Activated CD4-positive, alpha-beta T cell treated with anti-CD3 and anti-CD28 coated beads, Interleukin-2, amount 10 ng/mL, durations not matched to agents 24 days and 14 days (primary cell): ENCODE measurements around the gene STYK1. TPM values are rescaled to one million over a fixed set of nuclear protein-coding genes. Genes with fewer than 3 reads are reported as not detected.
"Not testable (repeated sequence)": the region's sequence is repeated elsewhere in the genome, so short reads cannot be mapped to it uniquely, and the experiment has no call there.

ENCODE experiments used
- DNase-seq: peaks from one replicate; pipeline ENCODE4 v3.0.0; 2022
- H3K27ac Mint-ChIP-seq: one replicate; pipeline ENCODE4 v1.8.0; 2022; ENCODE audit warnings: mild to moderate bottlenecking, mixed read lengths
- H3K27me3 Mint-ChIP-seq: one replicate; pipeline ENCODE4 v1.8.0; 2022; ENCODE audit warnings: mixed read lengths
- H3K36me3 Mint-ChIP-seq: one replicate; pipeline ENCODE4 v1.8.0; 2022; ENCODE audit warnings: low read depth, mild to moderate bottlenecking, mixed read lengths
- H3K4me1 Mint-ChIP-seq: one replicate; pipeline ENCODE4 v1.8.0; 2021; ENCODE audit warnings: mixed read lengths
- H3K4me3 Mint-ChIP-seq: one replicate; pipeline ENCODE4 v1.8.0; 2022; ENCODE audit warnings: mild to moderate bottlenecking, moderate library complexity, mixed read lengths
- H3K9me3 Mint-ChIP-seq: one replicate; pipeline ENCODE4 v1.8.0; 2021; ENCODE audit warnings: mixed read lengths
- intact Hi-C: fragments of 100-400 bp; cut with micrococcal nuclease; formaldehyde crosslinking; loops from one replicate; pipeline ENCODE4 v1.15.1; 2023
- total RNA-seq: library from RNA; stranded (reverse); gene quantifications from 2 replicates; pipeline ENCODE4 v1.2.3, GENCODE V29; 2022

STYK1 gene
- total RNA-seq, 1 donor from 2014 or later: not detected

GRCh38 chr12:10667581-10667980 is 6.3 kb downstream of the STYK1 start:
- peak; percentile 25 for DNase-seq
- Mint-ChIP-seq H3K27me3 (peaks cover 43% of the 10 kb centered on the region), H3K4me1 (peaks cover 7% of the 10 kb centered on the region), H3K4me3 (no peak overlapping the region), H3K27ac (no peak overlapping the region), H3K9me3 (no peaks in the 10 kb centered on the region), H3K36me3 (no peaks in the 10 kb centered on the region)
- intact Hi-C loops: no loop called here

GRCh38 chr12:10664499-10664898 is 9.4 kb downstream of the STYK1 start:
- H3K27me3 Mint-ChIP-seq: peaks cover 35% of the 10 kb centered on the region

GRCh38 chr12:10663869-10664268 is 10.0 kb downstream of the STYK1 start:
- Mint-ChIP-seq H3K36me3 (no peaks in the 10 kb centered on the region), H3K4me3 (no peak overlapping the region), H3K27ac (no peak overlapping the region), H3K9me3 (no peaks in the 10 kb centered on the region), H3K27me3 (peaks cover 31% of the 10 kb centered on the region), H3K4me1 (peaks cover 3% of the 10 kb centered on the region)
- DNase-seq: peak; percentile 10
- intact Hi-C loops: no loop called here

More at GRCh38 chr12:10664499-10664898, 9.4 kb downstream of the STYK1 start:
- peaks cover 3% of the 10 kb centered on the region for H3K4me1 Mint-ChIP-seq
- intact Hi-C loops: no loop called here
- H3K9me3 Mint-ChIP-seq: no peaks in the 10 kb centered on the region
- no peaks in the 10 kb centered on the region for H3K36me3 Mint-ChIP-seq
- no peak overlapping the region for H3K4me3 Mint-ChIP-seq
- no peak overlapping the region for H3K27ac Mint-ChIP-seq
- DNase-seq: no peak

GRCh38 chr12:10661338-10661737 is 12.5 kb downstream of the STYK1 start:
- no peaks in the 10 kb centered on the region for H3K9me3 Mint-ChIP-seq
- DNase-seq: peak; percentile 29
- intact Hi-C loops: no loop called here
- H3K4me3 Mint-ChIP-seq: no peak overlapping the region
- no peak overlapping the region for H3K27ac Mint-ChIP-seq
- H3K27me3 Mint-ChIP-seq: peaks cover 31% of the 10 kb centered on the region
- no peaks in the 10 kb centered on the region for H3K36me3 Mint-ChIP-seq
- no peaks in the 10 kb centered on the region for H3K4me1 Mint-ChIP-seq

GRCh38 chr12:10654003-10654402 is 19.8 kb downstream of the STYK1 start:
- Mint-ChIP-seq H3K36me3 (no peaks in the 10 kb centered on the region), H3K9me3 (no peaks in the 10 kb centered on the region), H3K27me3 (peaks cover 26% of the 10 kb centered on the region), H3K4me3 (no peak overlapping the region), H3K4me1 (no peaks in the 10 kb centered on the region), H3K27ac (no peak overlapping the region)
- no peak for DNase-seq
- intact Hi-C loops: no loop called here

- Mint-ChIP-seq H3K4me3 (no peak overlapping the region), H3K27me3 (peaks cover 16% of the 10 kb centered on the region), H3K9me3 (peaks cover 7% of the 10 kb centered on the region), H3K27ac (no peak overlapping the region), H3K4me1 (no peaks in the 10 kb centered on the region), H3K36me3 (no peaks in the 10 kb centered on the region)
- intact Hi-C loops: no loop called here
- no peak for DNase-seq
These were observed 21.7 kb downstream of the STYK1 start for GRCh38 chr12:10652192-10652591.

GRCh38 chr12:10646576-10646975 is 27.3 kb downstream of the STYK1 start:
- Mint-ChIP-seq H3K9me3 (peaks cover 26% of the 10 kb centered on the region), H3K27me3 (peaks cover 10% of the 10 kb centered on the region)
- intact Hi-C loops, H3K36me3 Mint-ChIP-seq, DNase-seq, H3K4me3 Mint-ChIP-seq, H3K27ac Mint-ChIP-seq, H3K4me1 Mint-ChIP-seq: not testable (repeated sequence)

- peaks cover 26% of the 10 kb centered on the region for H3K9me3 Mint-ChIP-seq
- no peaks in the 10 kb centered on the region for H3K4me1 Mint-ChIP-seq
- H3K27ac Mint-ChIP-seq: no peak overlapping the region
- no peaks in the 10 kb centered on the region for H3K36me3 Mint-ChIP-seq
- H3K4me3 Mint-ChIP-seq: no peak overlapping the region
- peaks cover 11% of the 10 kb centered on the region for H3K27me3 Mint-ChIP-seq
- DNase-seq: no peak
- intact Hi-C loops: no loop called here
These were observed 27.9 kb downstream of the STYK1 start for GRCh38 chr12:10645910-10646309.

GRCh38 chr12:10641735-10642500 is 31.9 kb downstream of the STYK1 start:
- Mint-ChIP-seq H3K27me3 (peaks cover 16% of the 10 kb centered on the region), H3K9me3 (peaks cover 19% of the 10 kb centered on the region), H3K36me3 (no peaks in the 10 kb centered on the region), H3K27ac (no peak overlapping the region), H3K4me1 (no peaks in the 10 kb centered on the region), H3K4me3 (no peak overlapping the region)
- intact Hi-C loops: no loop called here
- no peak for DNase-seq

- Mint-ChIP-seq H3K36me3 (no peaks in the 10 kb centered on the region), H3K9me3 (no peaks in the 10 kb centered on the region), H3K4me3 (no peak overlapping the region), H3K27me3 (peaks cover 28% of the 10 kb centered on the region), H3K4me1 (no peaks in the 10 kb centered on the region), H3K27ac (no peak overlapping the region)
- DNase-seq: no peak
- intact Hi-C loops: no loop called here
These were observed 35.1 kb downstream of the STYK1 start for GRCh38 chr12:10638728-10639127.

GRCh38 chr12:10636611-10637010 is 37.2 kb downstream of the STYK1 start:
- intact Hi-C loops: no loop called here
- DNase-seq: no peak
- Mint-ChIP-seq H3K27ac (no peak overlapping the region), H3K27me3 (peaks cover 31% of the 10 kb centered on the region), H3K4me1 (no peaks in the 10 kb centered on the region), H3K36me3 (no peaks in the 10 kb centered on the region), H3K4me3 (no peak overlapping the region), H3K9me3 (no peaks in the 10 kb centered on the region)

GRCh38 chr12:10636124-10636523 is 37.7 kb downstream of the STYK1 start:
- peaks cover 31% of the 10 kb centered on the region for H3K27me3 Mint-ChIP-seq
- no peak overlapping the region for H3K4me3 Mint-ChIP-seq
- no peaks in the 10 kb centered on the region for H3K4me1 Mint-ChIP-seq
- no peaks in the 10 kb centered on the region for H3K36me3 Mint-ChIP-seq
- no peaks in the 10 kb centered on the region for H3K9me3 Mint-ChIP-seq
- no peak for DNase-seq
- no peak overlapping the region for H3K27ac Mint-ChIP-seq
- intact Hi-C loops: no loop called here

GRCh38 chr12:10635306-10635705 is 38.5 kb downstream of the STYK1 start:
- Mint-ChIP-seq H3K27me3 (peaks cover 31% of the 10 kb centered on the region), H3K4me3 (no peak overlapping the region), H3K27ac (no peak overlapping the region), H3K9me3 (no peaks in the 10 kb centered on the region), H3K36me3 (no peaks in the 10 kb centered on the region), H3K4me1 (no peaks in the 10 kb centered on the region)
- DNase-seq: no peak
- intact Hi-C loops: no loop called here

GRCh38 chr12:10634427-10634826 is 39.4 kb downstream of the STYK1 start:
- H3K27me3 Mint-ChIP-seq: peaks cover 33% of the 10 kb centered on the region
- no peak overlapping the region for H3K27ac Mint-ChIP-seq
- intact Hi-C loops: no loop called here
- H3K4me3 Mint-ChIP-seq: no peak overlapping the region
- no peak for DNase-seq
- H3K36me3 Mint-ChIP-seq: no peaks in the 10 kb centered on the region
- H3K9me3 Mint-ChIP-seq: no peaks in the 10 kb centered on the region
- H3K4me1 Mint-ChIP-seq: no peaks in the 10 kb centered on the region

- peaks cover 30% of the 10 kb centered on the region for H3K27me3 Mint-ChIP-seq
- H3K9me3 Mint-ChIP-seq: no peaks in the 10 kb centered on the region
- no peak for DNase-seq
- no peaks in the 10 kb centered on the region for H3K36me3 Mint-ChIP-seq
- H3K4me1 Mint-ChIP-seq: no peaks in the 10 kb centered on the region
- H3K4me3 Mint-ChIP-seq: no peak overlapping the region
- intact Hi-C loops: no loop called here
- H3K27ac Mint-ChIP-seq: no peak overlapping the region
These were observed 40.3 kb downstream of the STYK1 start for GRCh38 chr12:10633541-10633940.
